H9 (cell line): ENCODE data around the gene ELAPOR1. TPM values are rescaled to one million over a fixed set of nuclear protein-coding genes. Genes with fewer than 3 reads are reported as not detected.

Experiments
- DNase-seq: peaks from one replicate; pipeline ENCODE4 v3.0.0-alpha.2; 2017
- H2AFZ ChIP-seq: one replicate; pipeline ENCODE4 v1.6.1; 2013; ENCODE audit warnings: mild to moderate bottlenecking, low read length, control low read depth, moderate library complexity
- H2AK5ac ChIP-seq: 2 replicates; pipeline ENCODE4 v1.6.1; 2013; ENCODE audit warnings: low read length, control low read depth, mixed read lengths; ENCODE audit not compliant: insufficient read length
- H2BK120ac ChIP-seq: one replicate; pipeline ENCODE4 v1.6.1; 2013; ENCODE audit warnings: low read depth, mild to moderate bottlenecking, low read length, control low read depth, inconsistent platforms; ENCODE audit not compliant: poor library complexity, severe bottlenecking
- H2BK12ac ChIP-seq: 2 replicates; pipeline ENCODE4 v1.6.1; 2013; ENCODE audit warnings: low read length, control low read depth, mixed read lengths, low read depth; ENCODE audit not compliant: insufficient read length
- H2BK15ac ChIP-seq: 2 replicates; pipeline ENCODE4 v1.6.1; 2013; ENCODE audit warnings: low read depth, low read length, control low read depth
- H2BK20ac ChIP-seq: one replicate; pipeline ENCODE4 v1.6.1; 2013; ENCODE audit warnings: low read depth, mild to moderate bottlenecking, low read length, control low read depth, inconsistent platforms; ENCODE audit not compliant: poor library complexity, severe bottlenecking
- H2BK5ac ChIP-seq: 2 replicates; pipeline ENCODE4 v1.6.1; 2013; ENCODE audit warnings: low read length, control low read depth, mixed read lengths; ENCODE audit not compliant: insufficient read length
- H3K14ac ChIP-seq: 2 replicates; pipeline ENCODE4 v1.6.1; 2013; ENCODE audit warnings: low read length, control low read depth; ENCODE audit not compliant: insufficient read depth
- H3K18ac ChIP-seq: 2 replicates; pipeline ENCODE4 v1.6.1; 2013; ENCODE audit warnings: low read depth, mild to moderate bottlenecking, mixed read lengths, low read length, control low read depth; ENCODE audit not compliant: insufficient read length
- H3K23ac ChIP-seq: 2 replicates; pipeline ENCODE4 v1.6.1; 2013; ENCODE audit warnings: low read length, control low read depth, mixed read lengths, low read depth; ENCODE audit not compliant: insufficient read length
- H3K23me2 ChIP-seq: 2 replicates; pipeline ENCODE4 v1.6.1; 2013; ENCODE audit warnings: low read depth, mild to moderate bottlenecking, mixed read lengths, low read length, control low read depth; ENCODE audit not compliant: insufficient read length, poor library complexity, severe bottlenecking
- H3K27ac ChIP-seq: 2 replicates; pipeline ENCODE4 v1.5.1; 2013; ENCODE audit warnings: low read length, control low read depth, mixed read lengths, low read depth; ENCODE audit not compliant: insufficient read length
- H3K27me3 ChIP-seq: 2 replicates; pipeline ENCODE4 v1.6.1; 2013; ENCODE audit warnings: low read length, control low read depth, inconsistent platforms; ENCODE audit not compliant: insufficient read depth
- H3K4ac ChIP-seq: 2 replicates; pipeline ENCODE4 v1.6.1; 2013; ENCODE audit warnings: low read depth, mild to moderate bottlenecking, control low read depth, inconsistent platforms, low read length, moderate library complexity
- H3K4me1 ChIP-seq: 2 replicates; pipeline ENCODE4 v1.6.1; 2013; ENCODE audit warnings: low read length, control low read depth, inconsistent platforms; ENCODE audit not compliant: insufficient read depth
- H3K4me2 ChIP-seq: 2 replicates; pipeline ENCODE4 v1.6.1; 2013; ENCODE audit warnings: low read length, control low read depth, mixed read lengths; ENCODE audit not compliant: insufficient read length, insufficient read depth
- H3K56ac ChIP-seq: 2 replicates; pipeline ENCODE4 v1.6.1; 2013; ENCODE audit warnings: low read depth, mild to moderate bottlenecking, mixed read lengths, low read length, control low read depth; ENCODE audit not compliant: insufficient read length
- H3K79me1 ChIP-seq: 2 replicates; pipeline ENCODE4 v1.6.1; 2013; ENCODE audit warnings: low read depth, mild to moderate bottlenecking, moderate library complexity, low read length, control low read depth, inconsistent platforms; ENCODE audit not compliant: insufficient read depth, poor library complexity, severe bottlenecking
- H3K79me2 ChIP-seq: 2 replicates; pipeline ENCODE4 v1.6.1; 2013; ENCODE audit warnings: low read length, control low read depth, inconsistent platforms; ENCODE audit not compliant: insufficient read depth
- H3K9ac ChIP-seq: 2 replicates; pipeline ENCODE4 v1.6.1; 2013; ENCODE audit warnings: low read length, control low read depth, mixed read lengths; ENCODE audit not compliant: insufficient read length; ENCODE audit errors: extremely low read depth
- H3K9me3 ChIP-seq: one replicate; pipeline ENCODE4 v1.6.1; 2013; ENCODE audit warnings: low read depth, low read length, inconsistent platforms; ENCODE audit not compliant: control insufficient read depth
- H3T11ph ChIP-seq: one replicate; pipeline ENCODE4 v1.6.1; 2013; ENCODE audit warnings: mild to moderate bottlenecking, low read length, control low read depth, inconsistent platforms
- H4K20me1 ChIP-seq: one replicate; pipeline ENCODE4 v1.6.1; 2013; ENCODE audit not compliant: control insufficient read depth, insufficient read length, insufficient read depth
- H4K5ac ChIP-seq: 2 replicates; pipeline ENCODE4 v1.6.1; 2013; ENCODE audit warnings: low read depth, mild to moderate bottlenecking, mixed read lengths, low read length, control low read depth; ENCODE audit not compliant: insufficient read length
- H4K8ac ChIP-seq: replicated peaks from 2 replicates; pipeline ENCODE4 v1.6.1; 2013; ENCODE audit warnings: low read length, control low read depth, mixed read lengths, low read depth; ENCODE audit not compliant: insufficient read length
- H4K91ac ChIP-seq: 2 replicates; pipeline ENCODE4 v1.6.1; 2013; ENCODE audit warnings: low read depth, mild to moderate bottlenecking, moderate library complexity, mixed read lengths, low read length, control low read depth; ENCODE audit not compliant: insufficient read length
- H3K27ac Mint-ChIP-seq, 3 experiments: 2 replicates in 2 of 3; 3 replicates in 1 of 3; pipeline ENCODE4 v1.8.0; 2020 to 2021; ENCODE audit warnings: mixed read lengths in 3 of 3, mild to moderate bottlenecking in 1 of 3, moderate library complexity in 1 of 3
- H3K27me3 Mint-ChIP-seq: 2 replicates; pipeline ENCODE4 v1.8.0; 2021; ENCODE audit warnings: low read depth, mild to moderate bottlenecking, moderate library complexity, mixed read lengths
- H3K36me3 Mint-ChIP-seq, 3 experiments: 2 replicates in 2 of 3; 3 replicates in 1 of 3; pipeline ENCODE4 v1.8.0; 2020 to 2021; ENCODE audit warnings: low read depth in 3 of 3, mixed read lengths in 3 of 3; ENCODE audit not compliant: insufficient read depth in 1 of 3
- H3K4me1 Mint-ChIP-seq, 2 experiments: 2 replicates each; pipeline ENCODE4 v1.8.0; 2020; ENCODE audit warnings: mixed read lengths in 2 of 2
- H3K4me3 Mint-ChIP-seq, 2 experiments: 2 replicates in 1 of 2; 3 replicates in 1 of 2; pipeline ENCODE4 v1.8.0; 2020 to 2021; ENCODE audit warnings: mild to moderate bottlenecking in 2 of 2, mixed read lengths in 2 of 2, moderate library complexity in 1 of 2
- H3K9me3 Mint-ChIP-seq, 2 experiments: 2 replicates in 1 of 2; 3 replicates in 1 of 2; pipeline ENCODE4 v1.8.0; 2020; ENCODE audit warnings: mild to moderate bottlenecking in 2 of 2, mixed read lengths in 2 of 2, moderate library complexity in 1 of 2
- WGBS: extraction: QIAGEN DNeasy Blood & Tissue Kit; methylation state at CpG from one replicate; pipeline ENCODE4 v1.1.7; 2013; ENCODE audit warnings: missing lambda C conversion rate, low lambda C conversion rate, mixed read lengths; ENCODE audit not compliant: insufficient read length; ENCODE audit errors: extremely low coverage; 5-methylcytosine and 5-hydroxymethylcytosine counted together
- total RNA-seq: library from RNA; stranded (reverse); gene quantifications from 2 replicates; pipeline ENCODE4 v1.2.1, GENCODE V29; 2021
- TF ChIP-seq, protein P1 (sequence below): fragments of 200-600 bp; sonication (generic); conservative IDR thresholded peaks from 3 replicates; pipeline ENCODE4 v1.8.0; 2021; ENCODE audit warnings: antibody characterized with exemption, mild to moderate bottlenecking

ELAPOR1 gene
- total RNA-seq, 1 experiment from 2014 or later, result 0.55 TPM

DNA sequence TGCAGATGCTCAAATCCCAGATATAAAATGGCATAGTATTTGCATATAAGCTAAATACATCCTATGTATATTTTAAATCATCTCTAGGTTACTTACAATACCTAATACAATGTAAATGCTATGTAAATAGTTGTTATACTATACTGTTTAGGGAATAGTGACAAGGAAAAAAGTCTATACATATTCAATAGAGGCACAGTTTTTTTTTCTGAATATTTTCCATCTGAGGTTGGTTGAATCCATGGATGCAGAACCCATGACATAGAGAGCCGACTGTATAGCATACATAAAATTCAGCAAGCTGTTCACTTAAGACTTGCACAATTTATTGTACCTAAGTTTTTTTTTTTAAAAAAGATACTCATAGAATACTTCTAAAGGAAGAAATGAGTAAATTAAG lies 44.6 kb upstream of the ELAPOR1 start:
- Histone ChIP-seq H3K9ac (no peak overlapping the region), H3K27me3 (no peaks in the 10 kb centered on the region), H2BK15ac (no peak overlapping the region), H3K23ac (no peak overlapping the region), H3T11ph (no peak overlapping the region), H4K5ac (no peak overlapping the region), H2BK120ac (no peak overlapping the region), H2AFZ (no peak overlapping the region), H3K4ac (no peak overlapping the region), H3K79me2 (no peaks in the 10 kb centered on the region; the same call in 1 of the 2 replicates), H4K20me1 (no peaks in the 10 kb centered on the region), H4K91ac (no peak overlapping the region), H2BK20ac (no peak overlapping the region), H4K8ac (no peak overlapping the region), H3K4me1 (no peaks in the 10 kb centered on the region), H3K56ac (no peak overlapping the region), H3K14ac (no peak overlapping the region), H3K9me3 (no peaks in the 10 kb centered on the region), H3K23me2 (no peaks in the 10 kb centered on the region), H2BK5ac (no peak overlapping the region), H3K4me2 (no peak overlapping the region), H3K18ac (no peak overlapping the region), H2BK12ac (no peak overlapping the region), H3K27ac (no peak overlapping the region), H3K79me1 (no peaks in the 10 kb centered on the region), H2AK5ac (no peak overlapping the region)
- H3K36me3 Mint-ChIP-seq, result peaks cover 30 to 67% (median 50%) of the 10 kb centered on the region in 3 experiments
- no peak overlapping the region for H3K4me3 Mint-ChIP-seq
- peaks cover 0 to 1% of the 10 kb centered on the region in 2 experiments; a peak in 1 of 5 replicates for H3K9me3 Mint-ChIP-seq
- whole genome bisulfite sequencing, result no CpG with 5 or more reads among the region's 1 CpG
- no peak for DNase-seq
- H3K4me1 Mint-ChIP-seq, result peaks cover 0 to 1% of the 10 kb centered on the region in 2 experiments; a peak in 2 of 4 replicates
- TF ChIP-seq, protein P1, sequence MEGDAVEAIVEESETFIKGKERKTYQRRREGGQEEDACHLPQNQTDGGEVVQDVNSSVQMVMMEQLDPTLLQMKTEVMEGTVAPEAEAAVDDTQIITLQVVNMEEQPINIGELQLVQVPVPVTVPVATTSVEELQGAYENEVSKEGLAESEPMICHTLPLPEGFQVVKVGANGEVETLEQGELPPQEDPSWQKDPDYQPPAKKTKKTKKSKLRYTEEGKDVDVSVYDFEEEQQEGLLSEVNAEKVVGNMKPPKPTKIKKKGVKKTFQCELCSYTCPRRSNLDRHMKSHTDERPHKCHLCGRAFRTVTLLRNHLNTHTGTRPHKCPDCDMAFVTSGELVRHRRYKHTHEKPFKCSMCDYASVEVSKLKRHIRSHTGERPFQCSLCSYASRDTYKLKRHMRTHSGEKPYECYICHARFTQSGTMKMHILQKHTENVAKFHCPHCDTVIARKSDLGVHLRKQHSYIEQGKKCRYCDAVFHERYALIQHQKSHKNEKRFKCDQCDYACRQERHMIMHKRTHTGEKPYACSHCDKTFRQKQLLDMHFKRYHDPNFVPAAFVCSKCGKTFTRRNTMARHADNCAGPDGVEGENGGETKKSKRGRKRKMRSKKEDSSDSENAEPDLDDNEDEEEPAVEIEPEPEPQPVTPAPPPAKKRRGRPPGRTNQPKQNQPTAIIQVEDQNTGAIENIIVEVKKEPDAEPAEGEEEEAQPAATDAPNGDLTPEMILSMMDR, result no peak
- no peak overlapping the region; a peak in 1 of 7 replicates for H3K27ac Mint-ChIP-seq
- H3K27me3 Mint-ChIP-seq, result no peaks in the 10 kb centered on the region; the same call in 1 of the 2 replicates
